GM18873 (cell line): ENCODE measurements around the gene XYLT1.
"Not testable (repeated sequence)": the region's sequence is repeated elsewhere in the genome, so short reads cannot be mapped to it uniquely, and the experiment has no call there.

Experiments
- ATAC-seq: cut with Tn5 transposase; IDR thresholded peaks from one replicate; pipeline ENCODE4 v1.9.1; 2021; ENCODE audit warnings: mild to moderate bottlenecking, moderate library complexity, moderate number of reproducible peaks; ENCODE audit not compliant: unreplicated experiment, low FRiP score

The XYLT1 gene

GRCh38 chr16:17320009-17320408, 150.8 kb downstream of the XYLT1 start:
- no peak for ATAC-seq

DNA sequence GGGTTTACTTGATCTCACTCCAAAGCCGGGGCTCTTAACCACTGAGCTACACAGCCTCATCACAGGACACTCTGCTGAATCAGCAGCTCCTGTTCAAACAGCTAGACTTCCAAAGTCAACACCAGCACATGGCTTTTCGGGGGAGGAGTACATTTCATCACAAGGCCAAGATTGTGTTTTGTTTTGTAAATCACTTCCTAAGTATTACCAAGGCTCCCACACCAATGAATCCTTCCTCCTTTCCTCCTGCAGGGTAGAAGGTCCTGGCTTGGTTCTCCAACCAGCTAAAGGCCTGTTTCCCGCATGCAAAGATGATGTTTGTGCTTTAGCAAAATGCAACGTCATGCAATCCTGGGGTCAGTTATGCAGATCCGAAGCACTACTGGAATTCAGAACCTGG, 152.5 kb downstream of the XYLT1 start:
- ATAC-seq: no peak

- ATAC-seq: no peak
These were observed 154.8 kb downstream of the XYLT1 start for GRCh38 chr16:17316005-17316404.

DNA sequence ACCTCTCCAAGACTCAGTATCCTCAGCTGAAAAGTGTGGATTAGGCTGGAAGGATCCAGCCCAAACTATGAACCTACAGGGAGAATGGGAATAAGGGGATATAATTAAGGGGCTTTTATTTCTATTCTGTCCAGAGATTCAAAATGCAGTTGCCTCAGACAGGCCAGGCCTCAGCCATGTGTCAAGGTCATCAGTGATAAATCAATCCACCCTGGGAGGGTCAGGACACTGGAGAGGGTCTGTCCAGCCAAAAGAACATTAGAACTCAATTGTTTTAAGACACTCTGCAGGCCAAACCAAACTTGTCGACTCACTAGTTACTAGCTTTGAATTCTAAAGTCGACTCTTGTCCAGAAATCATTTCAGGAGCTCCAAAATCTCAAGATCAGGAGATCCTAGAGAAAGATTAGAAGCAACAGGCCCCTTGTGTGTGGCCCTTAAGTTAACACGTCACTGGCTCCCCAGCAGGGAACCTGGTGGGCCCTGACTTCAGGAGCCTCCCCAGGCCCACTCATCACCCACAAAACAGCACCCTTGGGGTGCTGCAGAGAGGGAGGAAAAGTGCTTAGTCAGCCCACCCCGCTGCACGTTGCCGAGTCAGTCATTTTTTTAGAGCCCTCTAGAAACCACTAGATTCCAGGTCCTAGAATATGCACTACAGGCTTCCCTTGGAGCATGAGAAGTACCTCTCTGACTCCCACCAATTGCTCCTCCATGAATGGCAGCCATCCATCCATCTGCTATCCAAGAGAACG, 156.8 kb downstream of the XYLT1 start:
- ATAC-seq: no peak

GRCh38 chr16:17313085-17313611, 157.6 kb downstream of the XYLT1 start:
- ATAC-seq: no peak

- no peak for ATAC-seq
These were observed 158.6 kb downstream of the XYLT1 start for GRCh38 chr16:17312094-17312710.

GRCh38 chr16:17311333-17312093, 159.2 kb downstream of the XYLT1 start:
- no peak for ATAC-seq

- no peak for ATAC-seq
These were observed 161.2 kb downstream of the XYLT1 start for GRCh38 chr16:17309510-17309909.

DNA sequence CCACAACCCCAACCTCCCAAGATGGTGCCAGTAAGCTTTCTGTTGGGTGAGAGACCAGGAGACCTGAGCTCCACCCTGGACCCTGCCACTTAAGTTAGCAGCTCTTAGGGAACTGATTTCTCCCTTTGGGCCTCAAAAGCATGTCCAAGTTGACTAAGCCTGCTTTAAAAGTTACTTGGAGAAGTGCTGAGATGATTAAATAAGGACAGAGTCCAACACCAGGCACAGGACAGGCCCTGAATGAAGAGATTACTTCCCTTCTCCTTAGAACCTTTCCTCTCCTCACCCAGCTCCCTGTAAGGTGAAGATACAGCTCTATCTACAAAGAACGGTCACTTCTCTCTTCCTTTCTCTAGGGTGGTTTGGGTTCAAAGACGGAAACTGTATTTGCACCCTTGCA, 162.6 kb downstream of the XYLT1 start:
- no peak for ATAC-seq

- ATAC-seq: no peak
These were observed 163.3 kb downstream of the XYLT1 start for GRCh38 chr16:17307504-17307903.

DNA sequence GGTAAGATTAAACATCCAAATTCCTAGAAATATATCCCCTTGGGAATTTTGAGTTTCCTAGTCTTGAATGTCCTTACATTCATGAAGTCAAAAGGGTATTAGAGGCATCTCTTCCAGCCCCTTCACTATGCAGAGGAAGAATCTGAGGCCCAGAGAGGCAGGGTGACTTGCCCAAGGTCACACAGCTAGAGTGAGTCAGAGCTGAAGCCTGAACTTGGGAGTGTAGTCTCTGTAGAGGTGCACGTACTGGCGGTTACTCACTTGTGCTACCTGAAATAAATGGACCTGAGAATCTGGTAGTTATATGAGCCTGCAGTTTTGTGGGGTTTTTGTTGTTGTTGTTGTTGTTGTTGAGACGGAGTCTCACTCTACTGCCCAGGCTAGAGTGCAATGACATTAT, 164.0 kb downstream of the XYLT1 start:
- ATAC-seq: no peak

DNA sequence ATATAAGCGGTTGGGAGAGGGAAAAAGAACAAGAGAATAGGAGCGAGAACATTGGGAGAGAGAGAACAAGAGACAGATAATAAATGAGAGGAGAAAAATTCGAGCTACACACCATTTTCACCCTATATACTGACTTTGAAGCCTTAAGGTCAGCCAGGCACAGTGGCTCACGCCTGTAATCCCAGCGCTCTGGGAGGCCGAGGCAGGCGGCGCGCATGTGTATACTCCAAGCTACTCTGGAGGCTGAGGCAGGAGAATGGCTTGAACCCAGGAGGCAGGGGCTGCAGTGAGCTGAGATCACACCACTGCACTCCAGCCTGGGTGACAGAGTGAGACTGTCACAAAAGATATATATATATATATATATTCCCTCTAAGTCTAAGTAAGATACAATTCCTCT, 164.5 kb downstream of the XYLT1 start:
- ATAC-seq: not testable (repeated sequence)

- no peak for ATAC-seq
These were observed 165.1 kb downstream of the XYLT1 start for GRCh38 chr16:17305694-17306093.

DNA sequence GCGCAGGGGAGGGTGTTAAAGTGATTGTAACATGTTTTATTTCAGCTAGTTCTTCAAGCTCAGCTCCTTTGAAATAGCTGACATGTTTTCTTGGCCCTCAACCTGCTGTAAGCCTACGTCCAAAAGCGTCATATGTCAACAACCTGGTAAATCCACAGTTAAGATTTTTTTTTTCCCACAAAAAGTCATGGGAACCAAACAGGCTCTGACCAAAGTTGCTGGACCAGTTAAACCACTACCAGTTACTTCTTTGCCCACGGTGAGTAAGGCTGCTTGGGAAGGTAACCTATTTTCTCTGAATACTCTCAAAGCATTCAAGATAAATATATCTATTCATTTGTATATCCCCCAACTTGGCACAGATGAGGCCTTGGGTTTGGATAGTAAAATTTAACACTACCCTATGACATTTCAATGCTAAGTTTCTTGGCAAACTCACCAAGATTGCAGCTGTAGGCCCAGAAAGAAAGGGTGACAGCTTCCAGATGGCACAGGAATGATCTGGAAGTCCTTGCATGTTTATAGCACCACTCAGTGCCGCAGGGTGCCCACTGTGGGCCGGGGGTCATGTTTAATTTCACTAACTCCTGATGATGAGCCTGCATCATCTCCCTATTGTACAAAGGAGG, 166.2 kb downstream of the XYLT1 start:
- no peak for ATAC-seq

- no peak for ATAC-seq
These were observed 166.7 kb downstream of the XYLT1 start for GRCh38 chr16:17304106-17304490.

GRCh38 chr16:17303101-17303500, 167.7 kb downstream of the XYLT1 start:
- no peak for ATAC-seq

GRCh38 chr16:17302620-17303019, 168.1 kb downstream of the XYLT1 start:
- ATAC-seq: no peak

- peak; percentile 14 for ATAC-seq
These were observed 168.5 kb downstream of the XYLT1 start for GRCh38 chr16:17302214-17302613.

DNA sequence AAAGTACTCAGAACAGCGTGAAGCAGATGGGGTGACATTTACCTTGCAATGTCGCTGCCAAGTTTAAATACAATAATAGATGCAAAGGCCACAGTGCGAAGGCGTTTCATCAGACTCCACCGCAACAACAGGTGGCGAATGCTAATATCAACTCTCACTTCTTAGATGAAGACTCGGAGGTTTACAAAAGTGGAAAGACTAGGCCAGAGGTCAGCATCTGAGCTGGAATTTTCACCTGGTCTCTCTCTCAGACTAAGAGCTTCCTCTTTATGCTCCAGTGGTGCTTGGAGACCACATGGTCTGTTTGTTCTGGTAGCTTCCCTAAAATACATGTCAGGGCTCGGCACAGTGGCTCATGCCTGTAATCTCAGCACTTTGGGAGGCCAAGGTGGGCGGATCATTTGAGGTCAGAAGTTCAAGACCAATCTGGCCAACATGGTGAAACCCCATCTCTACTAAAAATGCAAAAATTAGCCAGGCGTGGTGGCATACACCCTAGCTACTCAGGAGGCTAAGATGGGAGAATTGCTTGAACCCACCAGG, 169.1 kb downstream of the XYLT1 start:
- ATAC-seq: peak; percentile 78

DNA sequence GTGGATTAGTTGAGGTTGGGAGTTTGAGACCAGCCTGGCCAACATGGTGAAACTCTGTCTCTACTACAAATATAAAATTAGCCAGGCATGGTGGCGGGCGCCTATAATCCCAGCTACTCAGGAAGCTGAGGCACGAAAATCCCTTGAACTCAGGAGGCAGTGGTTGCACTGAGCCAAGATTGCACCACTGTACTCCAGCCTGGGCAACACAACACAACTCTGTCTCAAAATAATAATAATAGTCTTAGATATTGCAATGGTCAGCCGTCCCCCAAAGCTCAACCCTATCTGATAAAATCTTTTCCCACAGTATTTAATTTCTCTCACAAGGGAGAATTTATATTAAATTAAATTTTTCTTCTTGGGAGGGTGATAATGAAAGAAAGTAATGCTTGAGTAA, 169.6 kb downstream of the XYLT1 start:
- ATAC-seq: no peak

DNA sequence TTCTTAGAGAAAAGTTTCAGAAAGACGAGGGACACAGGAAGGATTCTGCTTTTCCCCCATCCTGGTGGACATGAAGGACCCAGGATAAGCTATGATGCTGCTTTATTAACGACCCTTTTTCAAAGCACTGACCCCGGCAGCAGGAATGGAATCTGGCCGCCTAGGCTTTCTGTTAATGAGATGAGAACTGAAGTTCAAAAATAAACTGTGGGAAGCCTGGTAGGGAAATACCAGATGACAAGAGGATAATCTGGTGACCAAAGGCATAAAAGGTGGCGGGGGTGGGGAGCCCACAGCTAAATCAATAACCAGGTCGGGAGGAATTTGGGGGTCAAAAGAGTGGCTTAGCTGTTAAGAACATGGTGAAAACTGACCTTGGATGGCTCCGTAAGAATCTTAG, 171.0 kb downstream of the XYLT1 start:
- ATAC-seq: no peak
